H4 (cell line): Measurements from ENCODE around the gene BCAS3. TPM values are rescaled to one million over a fixed set of nuclear protein-coding genes. Genes with fewer than 3 reads are reported as not detected.
A peak's percentile ranks its signal among the peaks of the same experiment; 100 is the strongest.
"Not testable (repeated sequence)": the region's sequence is repeated elsewhere in the genome, so short reads cannot be mapped to it uniquely, and the experiment has no call there.

Experiments
- DNase-seq: peaks from one replicate; pipeline ENCODE4 v3.0.0-alpha.2; 2015; ENCODE audit warnings: low spot score
- total RNA-seq: library from RNA; depleted of rRNA; stranded (reverse); fragments of >200 nt; shearing (Covaris generic); gene quantifications from 2 replicates; pipeline ENCODE4 v1.2.3, GENCODE V29; 2014; rRNA removed

Gene BCAS3
- total RNA-seq, 1 experiment from 2014 or later: 10.2 TPM

GRCh38 chr17:61422116-61422799, 744.6 kb downstream of the BCAS3 start:
- DNase-seq: no peak

- DNase-seq: no peak
These were observed 745.2 kb downstream of the BCAS3 start for GRCh38 chr17:61422869-61423268.

DNA sequence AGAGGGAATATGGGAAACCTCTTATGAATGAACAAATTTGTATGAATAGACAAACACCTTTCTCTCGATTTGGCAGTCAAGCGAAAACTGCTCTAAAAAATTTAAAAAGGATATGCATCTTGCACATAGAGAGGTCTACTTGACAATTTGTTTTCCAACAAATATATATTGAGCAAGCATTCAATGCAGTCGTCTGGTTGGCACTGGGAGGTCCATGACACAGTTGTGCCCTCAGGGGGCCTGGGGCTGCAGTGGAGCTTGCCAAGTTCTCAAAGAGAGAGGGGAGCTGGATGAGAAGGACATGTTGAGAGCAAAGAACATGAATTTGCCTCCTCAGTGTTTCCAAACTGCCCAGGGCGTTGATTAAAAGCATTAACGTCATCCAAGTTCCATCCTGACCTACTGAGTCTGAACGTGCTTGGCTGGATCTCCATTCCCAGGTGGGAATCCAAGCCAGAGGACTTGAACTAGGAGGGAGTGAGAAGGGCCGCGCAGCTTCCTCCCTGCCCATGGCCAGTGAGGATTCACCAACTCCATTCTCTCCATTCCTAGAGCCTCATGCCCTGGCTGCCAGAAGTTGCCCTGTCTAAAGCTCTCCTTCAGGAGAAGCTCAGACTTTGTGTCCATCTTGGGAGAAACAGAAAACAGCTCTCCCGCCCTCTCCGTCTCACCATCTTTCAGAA, 746.5 kb downstream of the BCAS3 start:
- no peak for DNase-seq

- no peak for DNase-seq
These were observed 748.2 kb downstream of the BCAS3 start for GRCh38 chr17:61425682-61426481.

DNA sequence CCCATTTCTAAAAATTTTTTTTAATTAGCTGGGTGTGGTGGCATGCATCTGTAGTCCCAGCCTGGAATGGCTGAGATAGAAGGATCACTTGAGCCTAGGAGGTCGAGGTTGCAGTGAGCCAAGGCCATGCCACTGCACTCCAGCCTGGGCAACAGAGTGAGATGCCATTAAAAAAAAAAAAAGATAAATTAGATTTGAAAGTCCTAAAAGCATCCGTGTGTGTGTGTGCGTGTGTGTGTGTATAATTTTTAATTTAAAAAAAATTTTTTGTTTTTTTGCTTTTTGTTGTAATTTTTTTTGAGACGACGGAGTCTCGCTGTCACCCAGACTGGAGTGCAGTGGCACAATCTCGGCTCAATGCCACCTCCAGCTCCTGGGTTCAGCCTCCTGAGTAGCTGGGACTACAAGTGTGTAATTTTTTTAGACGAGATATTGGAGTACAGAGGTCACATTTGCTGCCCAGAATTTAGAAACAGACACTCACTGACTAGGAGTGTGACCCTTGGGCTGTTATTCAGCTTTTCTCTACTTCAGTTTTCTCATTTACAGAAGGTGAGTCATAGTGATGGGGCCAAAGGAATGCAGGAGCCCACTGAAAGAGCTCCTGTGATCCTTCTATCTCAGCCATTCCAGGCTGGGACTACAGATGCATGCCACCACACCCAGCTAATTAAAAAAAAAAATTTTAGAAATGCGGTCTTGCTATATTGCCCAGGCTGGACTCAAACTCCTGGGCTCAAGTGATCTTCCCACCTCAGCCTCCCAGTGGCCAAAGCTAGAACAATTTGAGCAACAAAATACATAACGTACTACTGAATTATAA, 749.0 kb downstream of the BCAS3 start:
- no peak for DNase-seq

GRCh38 chr17:61427567-61427966, 749.9 kb downstream of the BCAS3 start:
- DNase-seq: no peak

- DNase-seq: no peak
These were observed 751.6 kb downstream of the BCAS3 start for GRCh38 chr17:61429274-61429673.

GRCh38 chr17:61429831-61430230, 752.2 kb downstream of the BCAS3 start:
- DNase-seq: not testable (repeated sequence)

DNA sequence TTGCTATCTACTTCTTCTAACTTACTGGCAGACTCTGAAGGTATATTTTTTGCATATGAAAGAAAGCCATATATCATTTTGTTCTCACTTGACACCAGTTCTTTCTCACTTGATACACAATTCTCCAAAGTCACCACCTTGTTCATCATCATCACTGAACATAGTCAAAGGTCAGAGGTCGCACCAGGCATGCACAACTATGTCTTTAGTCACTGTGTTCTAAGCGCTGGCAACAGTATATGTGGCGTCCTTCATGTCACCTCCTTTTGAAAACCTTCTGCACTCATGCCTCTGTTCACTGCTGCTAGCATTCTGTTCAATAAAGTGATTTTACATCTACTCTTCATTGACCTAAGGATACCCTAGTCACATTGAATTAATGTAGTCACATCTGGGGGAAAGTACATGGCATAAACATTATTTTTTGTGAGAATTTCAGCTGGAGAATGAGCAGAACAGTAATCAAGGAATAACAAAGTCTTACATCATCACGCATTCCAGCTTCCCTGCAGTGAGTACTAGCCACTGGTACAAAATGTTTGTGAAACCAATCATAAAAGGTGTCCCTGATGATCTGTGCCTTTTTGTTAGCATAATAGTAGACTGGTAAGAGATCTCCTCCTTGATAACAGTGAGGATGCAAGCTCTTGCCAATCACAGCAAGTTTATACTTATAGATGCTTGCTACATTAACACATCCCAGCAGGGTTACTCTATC, 754.1 kb downstream of the BCAS3 start:
- DNase-seq: peak; percentile 48

DNA sequence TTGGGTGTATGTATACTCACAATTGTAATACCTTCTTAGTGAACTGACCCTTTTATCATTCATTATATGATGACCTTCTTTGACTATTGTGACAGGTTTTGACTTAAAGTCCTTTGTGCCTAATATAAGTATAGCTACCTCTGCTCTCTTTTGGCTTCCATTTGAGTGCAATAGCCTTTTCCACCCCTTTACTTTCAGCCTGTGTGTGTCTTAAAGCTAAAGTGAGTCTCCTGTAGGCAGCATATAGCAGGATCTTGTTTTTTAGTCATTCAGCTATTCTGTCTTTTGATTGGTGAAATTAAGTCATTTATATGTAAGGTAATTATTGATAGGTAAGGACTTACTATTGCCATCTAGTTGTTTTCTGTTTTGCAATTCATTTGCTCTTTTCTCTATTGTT, 758.6 kb downstream of the BCAS3 start:
- no peak for DNase-seq

- DNase-seq: no peak
These were observed 759.5 kb downstream of the BCAS3 start for GRCh38 chr17:61436995-61437704.

DNA sequence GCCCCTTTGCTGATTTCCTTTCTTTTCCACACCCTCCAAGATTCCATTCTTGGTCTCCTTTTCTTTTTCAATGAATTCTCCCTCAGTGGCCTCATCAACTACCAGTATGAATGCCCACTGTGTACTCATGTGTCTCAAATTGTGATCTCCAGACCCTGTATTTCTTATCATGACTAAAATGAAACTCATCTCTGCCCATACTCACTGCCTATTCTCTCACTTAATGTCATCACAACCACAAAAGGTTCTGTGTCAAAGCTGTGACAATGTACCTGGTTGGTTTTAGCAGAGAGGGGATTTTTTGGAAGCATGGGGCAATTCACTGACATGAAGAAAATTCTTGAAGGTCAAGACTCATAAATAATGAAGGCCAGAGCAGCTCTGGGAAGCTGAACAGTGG, 763.0 kb downstream of the BCAS3 start:
- no peak for DNase-seq

DNA sequence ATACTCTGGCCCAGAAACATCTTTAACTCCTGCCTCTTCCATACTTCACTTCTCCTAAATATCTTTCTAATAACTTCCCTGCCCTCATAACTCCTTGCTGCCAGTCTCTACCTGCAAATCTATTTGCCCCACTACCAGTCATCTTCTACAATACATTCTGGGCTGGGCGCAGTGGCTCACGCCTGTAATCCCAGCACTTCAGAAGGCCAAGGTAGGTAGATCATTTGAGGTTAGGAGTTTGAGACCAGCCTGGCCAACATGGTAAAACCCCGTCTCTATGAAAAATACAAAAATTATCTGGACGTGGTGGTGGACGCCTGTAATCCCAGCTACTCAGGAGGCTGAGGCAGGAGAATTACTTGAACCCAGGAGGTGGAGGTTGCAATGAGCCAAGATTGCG, 763.9 kb downstream of the BCAS3 start:
- DNase-seq: not testable (repeated sequence)

DNA sequence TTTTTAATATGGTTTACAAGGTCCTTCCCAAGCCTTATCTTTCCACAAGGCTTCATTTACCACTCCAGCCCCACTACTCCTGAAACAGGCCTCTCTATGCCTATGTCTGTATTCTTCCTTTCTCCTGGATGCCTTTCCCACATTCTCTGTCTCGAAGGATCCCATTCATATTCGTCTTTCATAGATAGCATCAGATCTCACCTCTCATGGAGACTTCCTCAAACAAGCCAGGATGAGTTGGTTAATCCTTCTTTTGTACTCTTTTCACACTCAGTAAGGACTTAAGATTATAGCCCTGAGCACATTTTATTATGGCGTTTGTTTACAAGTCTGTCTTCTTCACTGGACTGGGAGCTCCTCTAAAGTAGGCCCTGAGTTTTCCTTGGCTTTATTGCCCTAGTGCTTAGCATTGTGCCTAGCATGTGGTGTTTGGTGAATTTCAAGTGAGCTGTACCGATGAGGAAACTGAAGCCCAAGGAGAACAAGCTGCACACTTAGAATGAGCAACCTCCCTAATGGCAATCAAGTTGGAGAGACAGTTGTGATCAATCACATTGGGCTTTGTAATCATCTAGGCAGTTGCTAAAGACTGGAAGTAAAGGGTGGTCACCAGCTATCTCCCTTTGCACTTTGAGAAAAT, 764.6 kb downstream of the BCAS3 start:
- no peak for DNase-seq

Other genes starting within 250 kb of the BCAS3 start
- 24.7 and 33.0 TPM in 2 replicates for gene APPBP2, start 151.6 kb upstream of the BCAS3 start, total RNA-seq
- gene PPM1D, start 77.7 kb upstream of the BCAS3 start, total RNA-seq: 9.6 and 10.7 TPM in 2 replicates